Urinary bladder (tissue), 4 donors: ENCODE results near the gene RPAP2. TPM values are rescaled to one million over a fixed set of nuclear protein-coding genes. Genes with fewer than 3 reads are reported as not detected.
"Not testable (repeated sequence)": the region's sequence is repeated elsewhere in the genome, so short reads cannot be mapped to it uniquely, and the experiment has no call there.

ENCODE experiments used
- DNase-seq: peaks from one replicate; pipeline ENCODE4 v3.0.0-alpha.2; 2015; ENCODE audit errors: extremely low spot score
- H3K27ac ChIP-seq: one replicate; pipeline ENCODE4 v1.5.1; 2013; ENCODE audit warnings: low read depth, mild to moderate bottlenecking, moderate library complexity
- H3K36me3 ChIP-seq: one replicate; pipeline ENCODE4 v1.6.1; 2013; ENCODE audit warnings: mild to moderate bottlenecking, moderate library complexity; ENCODE audit not compliant: insufficient read depth
- H3K4me1 ChIP-seq: one replicate; pipeline ENCODE4 v1.6.1; 2013; ENCODE audit warnings: mild to moderate bottlenecking, moderate library complexity; ENCODE audit not compliant: insufficient read depth
- H3K4me3 ChIP-seq: one replicate; pipeline ENCODE4 v1.5.1; 2013; ENCODE audit warnings: low read depth, low read length
- WGBS: extraction: QIAGEN DNeasy Blood & Tissue Kit; methylation state at CpG from one replicate; pipeline ENCODE4 v1.1.7; 2013; 5-methylcytosine and 5-hydroxymethylcytosine counted together
- polyA plus RNA-seq: library from polyadenylated mRNA; stranded (reverse); fragments of 200-250 nt; gene quantifications from one replicate; pipeline ENCODE4 v1.2.3, GENCODE V29; 2013
- total RNA-seq: library from RNA; depleted of rRNA; stranded (reverse); fragments of >200 nt; gene quantifications from one replicate; pipeline ENCODE4 v1.2.3, GENCODE V29; 2014
- donor health status: healthy with polysubstance abuse.
- donor health status: healthy.

The RPAP2 gene
- total RNA-seq (50.6 TPM), polyA plus RNA-seq (8.3 TPM)

GRCh38 chr1:92298573-92299476, at the start of gene RPAP2, which contains the start of gene GLMN:
Gene RPAP2 (plus strand): TSS chr1:92299059. CDS start chr1:92299074, 15 bp downstream.
Gene GLMN (minus strand): TSS chr1:92298987. CDS start chr1:92297999, 988 bp downstream.
- WGBS: under 1% methylated on average over 76 of the region's 76 CpGs
- H3K4me1 ChIP-seq: peaks cover 3% of the 10 kb centered on the region
- peak; percentile 36 for DNase-seq
- peak within 1 kb of the TSS; percentile 72 for H3K4me3 ChIP-seq
- H3K27ac ChIP-seq: peak within 1 kb of the TSS; percentile 99
- no peaks in the 10 kb centered on the region for H3K36me3 ChIP-seq

GRCh38 chr1:92254714-92255113, 44.1 kb upstream of the RPAP2 start:
- DNase-seq, H3K36me3 ChIP-seq: not testable (repeated sequence)

GRCh38 chr1:92259350-92259749, 39.5 kb upstream of the RPAP2 start:
- H3K4me1 ChIP-seq: no peaks in the 10 kb centered on the region
- no peak overlapping the region for H3K27ac ChIP-seq
- H3K36me3 ChIP-seq: no peaks in the 10 kb centered on the region
- no peak for DNase-seq
- 99% methylated on average over 1 of the region's 1 CpG for WGBS
- H3K4me3 ChIP-seq: no peak overlapping the region

More at GRCh38 chr1:92254714-92255113, 44.1 kb upstream of the RPAP2 start:
- H3K27ac ChIP-seq, H3K4me1 ChIP-seq, H3K4me3 ChIP-seq: not testable (repeated sequence)
- WGBS: 79% methylated on average over 3 of the region's 3 CpGs

GRCh38 chr1:92262516-92262915, 36.3 kb upstream of the RPAP2 start:
- H3K36me3 ChIP-seq: no peaks in the 10 kb centered on the region
- 77% methylated on average over 3 of the region's 3 CpGs for WGBS

GRCh38 chr1:92273039-92273438, 25.8 kb upstream of the RPAP2 start:
- H3K36me3 ChIP-seq: peaks cover 3% of the 10 kb centered on the region
- no peak overlapping the region for H3K27ac ChIP-seq
- H3K4me1 ChIP-seq: no peaks in the 10 kb centered on the region
- no peak overlapping the region for H3K4me3 ChIP-seq
- 85% methylated on average over 1 of the region's 1 CpG for WGBS
- DNase-seq: no peak

More at GRCh38 chr1:92262516-92262915, 36.3 kb upstream of the RPAP2 start:
- DNase-seq: no peak
- Histone ChIP-seq H3K4me1 (no peaks in the 10 kb centered on the region), H3K27ac (no peak overlapping the region), H3K4me3 (no peak overlapping the region)

- Histone ChIP-seq H3K4me1 (no peaks in the 10 kb centered on the region), H3K36me3 (peaks cover 3% of the 10 kb centered on the region), H3K4me3 (no peak overlapping the region), H3K27ac (no peak overlapping the region)
- no peak for DNase-seq
- WGBS: 97% methylated on average over 1 of the region's 1 CpG
These were observed 23.9 kb upstream of the RPAP2 start for GRCh38 chr1:92274939-92275338.

GRCh38 chr1:92276082-92276481, 22.8 kb upstream of the RPAP2 start:
- Histone ChIP-seq H3K36me3 (no peaks in the 10 kb centered on the region), H3K4me1 (no peaks in the 10 kb centered on the region), H3K27ac (no peak overlapping the region), H3K4me3 (no peak overlapping the region)
- no peak for DNase-seq
- WGBS: 96% methylated on average over 3 of the region's 3 CpGs

- WGBS: 94% methylated on average over 4 of the region's 4 CpGs
- no peak overlapping the region for H3K27ac ChIP-seq
- no peaks in the 10 kb centered on the region for H3K4me1 ChIP-seq
- no peak for DNase-seq
- H3K4me3 ChIP-seq: no peak overlapping the region
- no peaks in the 10 kb centered on the region for H3K36me3 ChIP-seq
These were observed 21.6 kb upstream of the RPAP2 start for GRCh38 chr1:92277105-92277723.

GRCh38 chr1:92279781-92280180, 19.1 kb upstream of the RPAP2 start:
- H3K36me3 ChIP-seq, H3K4me3 ChIP-seq, H3K27ac ChIP-seq, DNase-seq, H3K4me1 ChIP-seq: not testable (repeated sequence)
- WGBS: 94% methylated on average over 15 of the region's 15 CpGs

- not testable (repeated sequence) for H3K4me1 ChIP-seq, DNase-seq, H3K36me3 ChIP-seq, H3K27ac ChIP-seq, H3K4me3 ChIP-seq
- WGBS: 97% methylated on average over 2 of the region's 2 CpGs
These were observed 17.4 kb upstream of the RPAP2 start for GRCh38 chr1:92281411-92281810.

GRCh38 chr1:92291372-92291999, 7.4 kb upstream of the RPAP2 start:
- Histone ChIP-seq H3K27ac (no peak overlapping the region), H3K4me1 (no peaks in the 10 kb centered on the region), H3K4me3 (no peak overlapping the region), H3K36me3 (peaks cover 4% of the 10 kb centered on the region)
- 11% methylated on average over 3 of the region's 3 CpGs for WGBS
- no peak for DNase-seq

- peaks cover 3% of the 10 kb centered on the region for H3K4me1 ChIP-seq
- H3K36me3 ChIP-seq: peaks cover 2% of the 10 kb centered on the region
- whole genome bisulfite sequencing: 14% methylated on average over 3 of the region's 3 CpGs
- peak overlapping the region; percentile 72 for H3K4me3 ChIP-seq
- peak overlapping the region; percentile 99 for H3K27ac ChIP-seq
- DNase-seq: no peak
These were observed 666 bp upstream of the RPAP2 start for GRCh38 chr1:92298213-92298572.

GRCh38 chr1:92299477-92300150, 755 bp downstream of the RPAP2 start:
- DNase-seq: no peak
- Histone ChIP-seq H3K4me1 (peaks cover 3% of the 10 kb centered on the region), H3K27ac (no peak overlapping the region), H3K4me3 (peak overlapping the region; percentile 72), H3K36me3 (no peaks in the 10 kb centered on the region)
- WGBS: 42% methylated on average over 11 of the region's 11 CpGs
